Measurements from ENCODE around the gene CPNE2.

GRCh38 chr16:57093666-57094564 is 1.5 kb downstream of the CPNE2 start:
- no peak for TF ChIP-seq EP300 (IDR thresholded peaks at IDR 0.05; ENCODE audit: borderline replicate concordance in 1 of 2, low read depth in 2 of 2, low read length in 2 of 2)
- no peak for TF ChIP-seq POLR2AphosphoS5 (IDR thresholded peaks at IDR 0.05; ENCODE audit: low read depth, low read length)
- TF ChIP-seq TEAD4 (IDR thresholded peaks at IDR 0.05; ENCODE audit: low read depth, low read length), result no peak
- TF ChIP-seq ATF3 (IDR thresholded peaks at IDR 0.05; ENCODE audit: insufficient read depth, low read depth, low read length), result no peak
- TF ChIP-seq SP2 (IDR thresholded peaks at IDR 0.05; ENCODE audit: low read length), result no peak
- no peak for TF ChIP-seq CTCF (IDR thresholded peaks at IDR 0.05; ENCODE audit: control extremely low read depth in 1 of 3, insufficient read depth in 1 of 3, low read depth in 1 of 3, low read length in 3 of 3)
- TF ChIP-seq CEBPB (IDR thresholded peaks at IDR 0.05; ENCODE audit: low read depth, low read length), result no peak
- TF ChIP-seq JUN (IDR thresholded peaks at IDR 0.05; ENCODE audit: low read depth, low read length), result no peak
- TF ChIP-seq RAD21 (IDR thresholded peaks at IDR 0.05 in 1 of 2, conservative IDR thresholded peaks at IDR 0.05 in 1 of 2; ENCODE audit: low read depth in 2 of 2, low read length in 2 of 2), result no peak
- no peak for TF ChIP-seq BCL11A (IDR thresholded peaks at IDR 0.05; ENCODE audit: low read depth in 2 of 2, low read length in 2 of 2)
- no peak for TF ChIP-seq YY1 (IDR thresholded peaks at IDR 0.05; ENCODE audit: low read depth, low read length)
